Stimulated activated CD8-positive, alpha-beta memory T cell treated with anti-CD3 and anti-CD28 coated beads, Interleukin-7, amount 100 ng/mL, for 48 hours (primary cell): ENCODE measurements around the gene RAB8B.

ENCODE experiments used
- DNase-seq, 2 donors: peaks; one replicate each; pipeline ENCODE4 v3.0.0-alpha.2; 2020; ENCODE audit warnings: low read depth in 1 of 2; ENCODE audit errors: extremely low read depth in 1 of 2

RAB8B gene

DNA sequence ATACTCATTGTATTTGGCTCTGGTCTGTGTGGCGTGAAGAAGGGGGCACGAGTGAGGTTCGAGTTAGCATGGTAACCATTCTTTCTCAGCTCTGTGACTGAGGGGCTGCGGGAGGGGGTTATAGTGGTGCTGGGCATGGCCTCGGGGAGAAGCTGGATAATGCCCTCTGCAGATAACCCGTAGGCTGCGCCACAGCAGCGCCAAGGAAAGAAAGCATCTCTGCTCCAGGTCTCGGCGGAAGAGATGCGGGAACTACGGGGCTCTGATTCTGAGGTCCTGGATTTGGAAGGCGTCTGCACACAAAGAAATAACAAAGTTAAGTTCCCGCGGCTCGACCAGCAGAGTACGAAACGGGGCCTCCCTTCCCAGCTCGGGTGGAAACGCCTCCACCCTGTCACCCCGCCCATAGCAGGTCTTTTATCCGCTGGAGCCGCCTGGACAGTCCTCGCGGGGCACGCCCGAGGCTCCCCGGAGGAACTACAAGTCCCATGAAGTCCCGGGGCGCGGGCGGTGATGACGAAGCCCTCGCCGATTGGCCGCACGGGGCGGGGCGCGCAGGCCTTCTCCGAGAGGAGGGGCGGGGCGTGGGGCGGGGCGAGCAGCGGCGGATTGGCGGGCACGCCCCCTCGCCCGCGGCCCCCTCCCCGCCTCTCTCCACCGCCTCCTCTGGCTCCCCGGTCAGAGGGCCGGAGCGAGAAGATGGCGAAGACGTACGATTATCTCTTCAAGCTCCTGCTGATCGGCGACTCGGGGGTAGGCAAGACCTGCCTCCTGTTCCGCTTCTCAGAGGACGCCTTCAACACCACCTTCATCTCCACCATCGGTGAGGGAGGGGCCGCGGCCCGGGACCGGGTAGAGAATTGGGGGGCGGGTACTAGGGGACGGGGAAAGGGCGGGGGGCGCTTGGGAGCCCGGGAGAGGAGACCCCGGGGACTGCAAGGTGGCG lies at the start of gene RAB8B:
RAB8B (plus strand) TSS at position 681 of the 946 bp plus-strand sequence; CDS start at position 700, 19 bp downstream.
- DNase-seq = peak; percentile 97

DNA sequence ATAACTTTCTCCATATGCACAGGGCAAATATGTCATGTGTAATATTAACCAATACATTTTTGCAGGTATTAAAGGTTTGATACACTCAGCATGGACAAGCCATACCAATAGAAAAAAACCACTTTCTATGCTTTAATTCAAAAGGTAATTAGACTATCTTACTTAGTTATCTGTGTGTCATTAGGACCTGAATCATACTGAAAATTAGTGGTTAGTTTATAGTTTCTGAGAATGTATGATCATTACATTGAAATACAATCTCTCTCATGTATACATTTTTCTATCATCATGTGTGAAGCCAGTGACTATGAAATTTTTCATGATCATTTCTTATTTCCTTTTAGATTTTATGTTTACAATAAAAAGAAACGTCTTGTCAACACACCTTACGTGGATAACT lies 48.5 kb upstream of the RAB8B start:
- DNase-seq = no peak

DNA sequence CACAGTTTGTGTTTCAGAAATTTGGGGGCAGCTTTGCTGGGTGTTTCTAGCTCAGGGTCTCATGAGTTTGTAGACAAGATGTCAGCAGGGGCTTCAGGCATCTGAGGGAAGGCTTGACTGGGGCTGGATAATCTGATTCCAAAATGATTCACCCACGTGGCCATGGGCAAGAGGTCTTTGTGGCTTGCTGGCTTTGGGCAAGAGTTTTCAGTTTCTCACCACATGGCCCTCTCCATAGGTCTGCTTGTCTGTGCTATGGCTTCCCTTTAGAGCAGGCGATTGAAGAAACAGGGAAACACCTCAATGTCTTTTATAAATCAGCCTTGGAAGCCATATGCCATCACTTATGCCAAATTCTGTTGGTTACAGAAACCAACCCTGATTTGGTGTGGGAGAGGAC lies 44.0 kb upstream of the RAB8B start:
- DNase-seq = no peak

DNA sequence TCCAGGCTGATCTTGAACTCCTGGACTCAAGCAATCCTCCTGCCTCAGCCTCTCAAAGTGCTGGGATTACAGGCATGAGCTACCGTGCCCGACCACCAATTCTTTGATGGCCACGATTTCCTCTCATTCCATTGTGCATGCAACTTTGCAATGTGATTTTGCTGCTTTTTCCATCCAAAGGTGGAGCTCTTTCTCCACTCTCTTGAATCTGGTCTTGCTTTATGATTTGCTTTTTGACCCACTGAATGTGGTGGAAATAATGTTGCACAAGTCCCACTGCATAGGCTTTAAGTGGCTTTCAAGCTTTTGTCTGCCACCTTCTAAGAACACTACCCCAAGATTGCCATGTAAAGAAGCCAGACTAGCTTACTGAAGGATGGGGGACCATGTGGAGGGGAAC lies 42.7 kb upstream of the RAB8B start:
- no peak for DNase-seq

DNA sequence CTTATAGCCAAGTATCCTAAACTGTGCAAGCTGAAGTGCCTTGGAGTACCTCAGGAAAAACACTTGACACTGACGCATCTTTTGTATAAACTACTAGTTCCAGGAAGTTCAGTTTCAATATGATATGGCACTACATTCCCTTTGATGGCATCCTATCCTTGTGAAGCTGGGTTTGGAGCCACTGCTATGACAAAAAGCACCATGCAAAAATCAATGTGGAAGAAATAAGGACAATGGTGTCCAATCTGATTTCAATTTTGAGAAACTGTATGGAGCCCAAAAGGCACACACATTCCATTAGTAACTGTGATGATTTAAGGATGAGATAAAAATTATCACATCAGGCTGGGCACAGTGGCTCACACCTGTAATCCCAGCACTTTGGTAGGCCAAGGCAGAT lies 37.7 kb upstream of the RAB8B start:
- DNase-seq = no peak

DNA sequence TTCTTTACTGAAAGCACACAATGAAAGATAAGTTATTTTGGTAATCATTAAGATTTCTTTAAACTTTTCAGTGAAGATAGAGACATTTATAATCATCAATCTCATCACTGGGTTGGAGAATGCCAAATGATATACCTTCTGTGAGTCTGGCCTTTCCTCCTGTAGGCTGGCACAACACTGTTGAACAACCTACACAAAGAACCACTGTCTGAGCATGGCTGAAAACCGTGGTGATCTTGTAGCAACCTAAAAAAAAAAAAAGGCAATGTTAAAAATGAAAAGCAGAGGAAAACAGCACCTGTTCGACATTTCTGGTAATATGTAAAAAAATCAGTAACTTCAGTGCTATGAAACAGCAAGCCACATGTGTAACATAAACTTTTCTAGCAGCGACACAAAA lies 33.9 kb upstream of the RAB8B start:
- no peak for DNase-seq

DNA sequence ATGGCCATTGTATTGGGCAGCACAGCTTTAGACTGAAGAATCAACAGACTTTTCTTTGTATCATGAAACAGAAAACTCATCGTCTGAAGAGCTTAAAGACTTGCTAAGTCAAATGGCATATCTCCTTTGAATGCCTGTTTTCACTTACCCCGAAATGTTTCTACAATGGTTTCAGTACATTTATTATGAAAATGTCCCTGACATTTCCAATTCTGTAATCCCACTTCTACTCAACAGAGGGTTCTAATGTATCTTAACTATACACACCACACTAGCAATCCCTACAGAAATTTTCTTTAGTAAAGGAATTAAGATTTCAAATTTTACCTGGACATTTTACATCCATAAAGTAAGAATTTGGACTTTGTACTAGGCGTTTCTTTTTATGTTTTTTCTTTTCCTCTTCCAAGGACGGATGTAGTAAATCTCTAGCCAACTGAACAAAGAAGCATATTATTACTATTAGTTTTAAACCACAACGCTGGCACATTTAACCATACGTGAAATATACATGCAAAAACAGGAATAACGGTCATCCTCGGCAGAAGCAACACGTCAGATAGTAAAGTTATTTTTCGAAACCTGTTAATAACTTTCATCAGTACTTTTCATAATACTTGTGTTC lies 33.2 kb upstream of the RAB8B start:
- no peak for DNase-seq

DNA sequence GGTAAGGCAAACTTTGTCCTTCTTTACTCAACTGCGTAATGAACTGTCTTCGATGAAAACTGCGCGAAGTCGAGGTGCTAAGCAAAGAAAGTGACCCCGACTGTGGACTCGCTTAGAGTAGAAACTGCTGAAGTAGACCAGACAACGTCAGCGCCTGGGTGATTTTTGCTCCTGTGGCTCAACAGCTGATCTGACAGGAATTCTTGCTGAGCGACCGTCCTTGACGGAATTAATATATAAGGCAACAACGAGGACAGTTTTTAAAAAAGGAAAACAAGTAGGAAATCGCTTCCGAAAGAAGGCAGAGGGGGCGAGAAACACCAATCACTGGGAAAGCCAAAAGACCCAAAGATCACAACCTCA lies 32.7 kb upstream of the RAB8B start:
- peak in 1 of 2 donors; percentile 5 for DNase-seq

DNA sequence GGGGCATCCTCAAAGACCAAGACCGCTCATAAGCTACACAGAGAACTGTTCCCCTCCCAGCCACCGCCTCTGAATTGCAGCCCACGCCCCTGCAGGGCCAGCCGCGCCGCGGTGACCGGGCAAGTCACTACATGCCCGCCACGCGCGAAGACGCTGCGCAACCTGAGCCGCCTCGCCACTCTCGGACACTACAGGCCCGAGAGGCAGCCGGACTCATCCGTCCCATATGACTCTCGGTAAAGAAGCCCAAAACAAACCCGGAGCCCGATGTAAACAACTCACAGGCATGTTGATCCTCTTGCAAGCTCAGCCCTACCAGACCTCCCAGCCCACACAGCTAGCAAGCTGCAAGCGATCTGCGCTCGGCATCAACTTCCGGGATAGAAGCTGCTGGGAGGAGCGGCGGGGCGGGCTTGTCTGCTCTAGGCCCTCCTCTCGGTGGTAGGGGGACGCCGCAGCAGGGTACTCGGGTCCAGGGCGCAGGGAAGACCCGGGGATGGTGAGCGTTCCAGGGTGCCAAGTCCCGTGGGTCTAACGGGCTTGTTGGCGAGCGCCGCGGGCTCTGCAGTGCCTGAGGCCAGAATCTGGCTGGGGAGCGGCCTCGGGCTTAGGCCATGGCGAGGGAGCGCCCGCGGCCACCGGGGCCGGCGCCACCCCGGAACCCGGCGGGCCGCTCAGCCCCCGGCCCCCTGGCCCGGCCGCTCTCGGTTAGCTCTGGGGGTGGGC lies 32.1 kb upstream of the RAB8B start, which contains the start of gene RPS27L:
RPS27L (minus strand) TSS at position 360 of the 726 bp plus-strand sequence; CDS start at position 288, 72 bp downstream.
- DNase-seq = peak; percentile 77 to 88

DNA sequence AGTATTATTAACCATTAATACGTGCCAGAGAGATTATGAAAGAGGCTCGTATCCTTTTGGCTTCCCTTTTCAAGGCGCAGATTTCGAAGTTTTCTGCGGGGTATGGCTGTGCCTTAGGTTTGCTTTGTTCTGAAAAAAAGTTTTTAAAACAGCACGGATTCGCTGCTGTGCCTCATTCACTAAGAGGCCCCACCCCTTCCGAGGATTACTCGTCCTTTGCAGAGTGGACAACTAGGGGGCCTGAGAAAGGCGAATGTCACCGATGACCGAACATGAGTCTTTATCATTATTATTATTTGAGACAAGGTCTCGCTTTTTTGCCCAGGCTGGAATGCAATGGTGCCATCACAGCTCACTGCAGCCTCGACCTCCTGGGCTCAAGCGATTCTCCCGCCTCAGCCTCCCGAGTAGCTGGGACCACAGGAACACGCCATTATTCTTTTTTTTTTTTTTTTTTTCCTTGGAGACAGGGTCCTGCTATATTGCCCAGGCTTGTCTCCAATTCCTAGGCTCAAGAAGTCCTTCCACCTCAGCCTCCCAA lies 31.4 kb upstream of the RAB8B start:
- no peak for DNase-seq

DNA sequence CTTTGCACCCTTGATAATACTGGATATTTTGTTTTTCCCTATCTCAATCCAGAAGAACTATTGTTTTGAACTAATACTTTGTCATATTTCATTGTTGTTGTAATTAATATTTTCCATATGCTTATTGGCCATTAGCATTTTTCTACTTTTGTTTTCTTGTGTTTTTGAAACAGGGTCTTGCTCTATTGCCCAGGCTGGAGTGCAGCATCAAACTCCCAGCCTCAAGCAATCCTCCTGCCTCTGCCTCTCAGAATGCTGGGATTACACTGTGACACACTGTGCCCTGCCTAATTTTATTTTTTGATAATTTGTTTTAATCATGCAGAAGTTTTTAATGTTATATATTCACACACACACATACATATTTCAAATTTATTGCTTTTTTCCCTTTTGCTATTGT lies 28.8 kb upstream of the RAB8B start:
- no peak for DNase-seq

DNA sequence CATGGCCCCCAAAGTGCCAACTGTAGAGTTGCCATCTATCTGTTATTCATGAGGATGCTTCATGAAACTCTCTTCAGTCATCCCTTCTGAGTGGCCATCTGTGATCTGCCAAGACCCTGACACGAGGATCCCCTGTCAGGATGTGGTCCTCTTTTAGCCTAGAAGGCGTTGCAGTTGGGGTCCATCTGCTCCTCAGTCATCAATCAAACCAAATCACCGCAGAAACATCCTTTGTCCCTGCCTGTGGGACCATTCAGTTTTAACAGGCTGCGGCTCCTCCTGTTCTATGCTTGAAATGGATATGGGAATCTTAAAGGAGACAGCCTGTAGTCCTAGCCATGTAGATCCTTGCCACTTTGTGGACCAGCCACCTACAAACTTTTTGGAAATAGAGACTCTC lies 26.2 kb upstream of the RAB8B start:
- no peak for DNase-seq

DNA sequence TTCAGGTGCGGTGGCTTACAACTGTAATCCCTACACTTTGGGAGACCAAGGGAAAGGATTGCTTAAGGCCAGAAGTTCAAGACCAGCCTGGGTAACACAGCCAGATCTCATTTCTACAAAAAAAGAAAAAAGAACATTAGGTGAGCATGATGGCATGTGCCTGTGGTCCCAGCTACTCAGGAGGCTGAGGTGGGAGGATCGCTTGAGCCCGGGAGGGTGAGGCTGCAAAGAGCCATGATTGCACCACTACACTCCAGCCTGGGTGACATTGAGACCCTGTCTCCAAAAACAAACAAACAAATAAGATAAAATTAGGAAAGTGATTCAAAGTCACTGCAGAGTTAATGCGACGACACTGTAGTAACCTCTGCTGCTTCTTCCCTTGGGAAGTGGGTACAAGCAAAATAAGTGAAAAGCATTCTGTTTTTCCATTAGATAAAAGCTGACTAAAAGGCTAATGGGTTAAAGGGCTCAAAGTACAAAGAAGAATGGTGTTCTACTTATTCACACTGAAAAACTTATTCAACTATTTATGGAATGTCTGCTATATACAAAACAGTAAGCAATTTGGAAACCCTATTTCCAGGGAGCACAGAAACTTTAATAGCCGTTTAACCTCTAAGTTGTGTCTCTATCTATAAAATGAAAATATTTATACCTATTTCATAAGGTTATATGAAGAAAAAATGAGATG lies 24.1 kb upstream of the RAB8B start:
- no peak for DNase-seq

DNA sequence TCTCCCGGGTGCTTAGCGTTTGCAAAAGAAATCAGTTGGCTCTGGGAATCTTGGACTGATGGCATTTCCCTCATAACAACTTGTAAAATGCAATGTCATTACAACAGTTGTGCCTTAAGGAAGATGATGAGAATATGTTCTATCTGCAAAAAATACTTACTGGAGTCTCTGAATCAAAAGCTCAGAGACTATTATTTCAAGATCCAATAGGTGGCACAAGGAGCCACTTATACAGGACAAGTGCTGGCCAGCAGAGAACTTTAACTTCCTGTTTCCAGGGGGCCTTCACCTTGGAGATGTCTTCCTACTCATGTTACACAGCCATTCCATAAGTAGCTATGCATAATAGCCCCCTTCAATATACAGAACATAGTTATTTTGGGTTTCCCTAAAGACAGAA lies 23.2 kb upstream of the RAB8B start:
- no peak for DNase-seq

DNA sequence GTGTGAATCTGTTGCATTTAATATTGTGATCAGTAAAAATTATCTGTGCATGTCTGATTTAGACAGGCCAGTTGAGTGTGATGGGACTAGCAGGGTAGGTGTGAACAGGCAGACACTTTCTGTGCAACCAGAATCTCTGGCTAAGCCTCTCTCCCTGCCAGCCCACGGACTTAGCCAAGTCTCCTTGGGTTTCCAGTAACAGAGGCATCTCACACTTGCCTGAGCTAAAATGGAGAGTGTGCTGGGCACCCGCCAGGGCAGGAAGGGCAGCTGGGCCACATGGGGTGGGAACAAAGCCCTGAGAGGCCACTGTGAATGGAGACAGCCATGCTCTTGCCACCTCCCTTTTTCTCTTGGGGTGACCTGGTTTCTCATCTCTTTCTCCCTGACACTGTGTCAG lies 19.6 kb upstream of the RAB8B start:
- no peak for DNase-seq

DNA sequence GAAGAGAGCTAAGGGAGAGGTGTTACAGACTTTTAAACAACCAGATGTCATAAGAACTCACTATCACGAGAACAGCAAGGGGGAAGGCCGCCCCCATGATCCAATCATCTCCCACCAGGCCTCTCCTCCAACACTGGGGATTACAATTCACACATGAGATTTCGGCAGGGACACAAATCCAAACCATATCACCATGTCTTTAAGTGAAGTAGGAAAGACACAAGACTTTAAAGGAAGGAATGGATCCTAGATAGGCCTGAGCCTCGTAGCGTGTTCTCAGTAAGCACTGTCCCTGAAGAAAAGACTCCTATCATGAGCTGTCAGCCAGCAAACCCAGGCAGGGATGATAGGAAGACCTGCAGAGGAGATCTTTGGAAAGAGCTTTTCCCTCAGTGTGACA lies 17.0 kb upstream of the RAB8B start:
- DNase-seq = no peak

DNA sequence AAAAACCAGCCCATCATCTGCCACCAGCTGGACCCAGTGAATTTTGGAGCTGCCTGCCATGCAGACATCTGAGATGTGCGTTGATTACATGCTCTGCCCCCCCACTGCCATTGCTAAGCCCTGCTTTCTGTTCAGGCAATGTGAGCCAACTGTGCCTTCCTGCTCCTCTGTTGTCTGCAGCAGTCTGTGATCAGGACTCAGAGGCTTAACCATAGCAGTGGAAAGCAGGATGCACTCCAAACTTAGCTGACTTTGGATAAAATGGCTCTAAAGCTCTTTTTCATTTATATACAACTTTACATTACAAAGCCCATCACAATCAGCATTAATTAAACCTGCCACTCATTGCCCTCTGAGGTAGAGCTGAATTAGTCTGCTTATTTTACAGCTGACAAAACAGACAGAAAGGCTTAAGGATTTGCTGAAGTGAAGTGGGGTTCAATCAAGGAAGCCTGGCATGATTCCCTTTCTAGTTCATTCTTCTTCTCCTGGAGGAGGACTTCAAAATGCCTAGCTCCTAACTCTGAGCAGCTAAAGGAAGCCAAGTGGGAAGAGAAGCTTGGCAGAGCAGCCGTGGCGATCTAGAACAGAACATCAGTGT lies 16.5 kb upstream of the RAB8B start:
- DNase-seq = no peak

DNA sequence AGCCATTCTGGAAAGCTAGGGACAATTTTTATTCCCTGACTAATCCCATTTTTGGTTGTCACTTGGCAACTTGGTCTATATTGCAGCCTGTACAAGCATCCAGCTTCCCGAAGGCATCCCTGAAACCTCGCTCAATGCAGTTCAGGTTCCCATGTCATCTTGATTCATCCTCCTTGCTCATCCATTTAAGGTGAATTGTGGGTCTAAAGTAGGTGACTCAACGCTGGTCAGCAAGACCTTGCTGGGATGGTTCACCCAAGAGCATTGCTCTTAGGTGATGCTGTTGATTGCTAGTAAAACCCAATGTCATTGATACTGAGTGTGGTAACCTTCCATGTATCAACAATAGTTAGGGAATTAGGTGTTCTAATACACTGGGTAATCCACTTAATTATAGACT lies 13.1 kb upstream of the RAB8B start:
- no peak for DNase-seq

DNA sequence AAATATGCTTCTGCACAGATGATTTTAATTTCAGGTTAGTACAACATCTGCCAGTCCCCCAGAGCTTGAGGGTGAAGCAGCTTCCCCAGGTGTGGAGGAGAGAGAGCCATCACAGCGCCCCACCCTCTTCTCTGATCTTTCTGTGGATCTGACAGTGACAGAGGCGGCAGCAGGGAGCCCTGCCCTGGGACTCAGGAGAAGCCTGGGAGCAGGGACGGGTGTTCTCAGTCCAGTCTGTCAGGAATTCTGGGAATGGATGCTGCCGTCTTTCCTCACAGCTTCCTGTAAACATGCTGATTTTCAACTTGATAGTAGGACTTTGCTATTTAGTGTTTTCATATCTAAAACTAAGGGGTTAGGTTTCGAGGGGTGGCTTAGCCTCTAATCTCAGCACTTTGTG lies 11.4 kb upstream of the RAB8B start:
- no peak for DNase-seq

DNA sequence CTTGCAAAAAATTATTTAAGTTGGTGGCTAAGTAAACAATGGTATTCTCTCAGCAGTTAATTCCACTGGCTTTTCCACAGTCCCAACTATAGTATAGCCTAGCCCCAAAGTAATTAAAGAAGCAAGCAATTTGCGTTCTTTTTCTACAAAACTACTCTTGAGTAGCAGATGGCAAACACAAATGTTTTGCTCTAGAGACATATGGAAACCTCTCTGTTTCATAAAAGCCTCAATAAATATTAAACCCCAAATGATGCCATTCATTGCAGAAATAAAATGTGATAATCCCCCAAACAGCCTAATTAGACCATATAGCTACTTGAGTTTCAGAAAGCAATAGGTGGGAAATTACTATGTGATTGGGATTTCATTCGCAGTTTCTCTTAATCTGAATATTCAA lies 8.7 kb upstream of the RAB8B start:
- no peak for DNase-seq
